Measurements from ENCODE around the gene FHIP2A.

DNA sequence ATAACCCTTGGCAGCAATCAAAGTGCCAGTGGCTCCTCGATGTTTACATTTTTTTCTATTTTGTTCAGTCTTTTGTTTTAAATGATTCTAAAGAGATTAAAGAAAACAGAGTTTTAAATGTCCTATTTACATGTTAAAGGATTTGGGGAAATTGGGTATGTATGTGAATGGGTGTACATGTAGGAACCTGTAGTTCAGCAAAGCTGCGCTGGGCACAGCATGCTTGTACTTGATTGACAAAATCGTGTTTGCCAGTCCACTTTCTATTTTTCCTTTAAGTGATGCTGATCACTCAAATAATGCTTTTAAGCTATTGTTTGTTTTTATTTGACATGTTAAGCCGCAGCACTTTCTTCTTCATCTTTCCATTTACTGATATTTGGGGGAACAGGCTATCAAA, 40.9 kb downstream of the FHIP2A start:
- TF ChIP-seq, protein P1, sequence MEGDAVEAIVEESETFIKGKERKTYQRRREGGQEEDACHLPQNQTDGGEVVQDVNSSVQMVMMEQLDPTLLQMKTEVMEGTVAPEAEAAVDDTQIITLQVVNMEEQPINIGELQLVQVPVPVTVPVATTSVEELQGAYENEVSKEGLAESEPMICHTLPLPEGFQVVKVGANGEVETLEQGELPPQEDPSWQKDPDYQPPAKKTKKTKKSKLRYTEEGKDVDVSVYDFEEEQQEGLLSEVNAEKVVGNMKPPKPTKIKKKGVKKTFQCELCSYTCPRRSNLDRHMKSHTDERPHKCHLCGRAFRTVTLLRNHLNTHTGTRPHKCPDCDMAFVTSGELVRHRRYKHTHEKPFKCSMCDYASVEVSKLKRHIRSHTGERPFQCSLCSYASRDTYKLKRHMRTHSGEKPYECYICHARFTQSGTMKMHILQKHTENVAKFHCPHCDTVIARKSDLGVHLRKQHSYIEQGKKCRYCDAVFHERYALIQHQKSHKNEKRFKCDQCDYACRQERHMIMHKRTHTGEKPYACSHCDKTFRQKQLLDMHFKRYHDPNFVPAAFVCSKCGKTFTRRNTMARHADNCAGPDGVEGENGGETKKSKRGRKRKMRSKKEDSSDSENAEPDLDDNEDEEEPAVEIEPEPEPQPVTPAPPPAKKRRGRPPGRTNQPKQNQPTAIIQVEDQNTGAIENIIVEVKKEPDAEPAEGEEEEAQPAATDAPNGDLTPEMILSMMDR (IDR thresholded peaks at IDR 0.05): no peak
- no peak for TF ChIP-seq SIN3A (IDR thresholded peaks at IDR 0.05; ENCODE audit: borderline replicate concordance, insufficient read depth, low read depth, low read length)
- no peak for TF ChIP-seq POLR2AphosphoS5 (IDR thresholded peaks at IDR 0.05; ENCODE audit: low read depth, low read length)
- no peak for TF ChIP-seq TCF7L2 (IDR thresholded peaks at IDR 0.05; ENCODE audit: low read depth, low read length)
